ENCODE results near the gene USP33. TPM values are rescaled to one million over a fixed set of nuclear protein-coding genes. Genes with fewer than 3 reads are reported as not detected.

The USP33 gene
- total RNA-seq, 6 experiments from 2014 or later: 44.0 to 55.6 (median 50.5) TPM

DNA sequence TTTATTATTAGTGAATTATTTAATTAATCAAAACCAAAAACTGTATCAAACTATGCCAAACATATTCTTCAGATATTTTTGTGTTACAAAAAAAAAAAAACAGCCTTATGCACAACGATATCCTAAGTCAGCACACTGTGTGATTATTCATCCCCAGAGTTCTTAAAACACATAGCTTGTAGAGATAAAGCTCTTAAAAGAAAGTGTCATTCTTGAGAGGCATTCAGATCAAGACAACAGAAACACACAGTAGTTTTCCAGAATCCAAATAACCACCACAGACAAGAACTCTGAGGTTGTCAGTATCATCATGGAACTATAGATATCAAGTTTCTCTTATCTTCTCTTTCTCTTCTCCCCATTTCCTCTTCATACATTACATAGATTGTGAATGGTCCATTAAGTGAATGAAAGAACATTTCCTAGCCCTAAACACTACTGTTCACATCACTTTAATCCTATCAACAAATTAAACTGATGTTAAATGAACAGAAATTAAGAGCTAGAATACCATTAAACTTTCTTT is 90.7 kb downstream of the USP33 start:
- Mint-ChIP-seq H3K9me3 (no peaks in the 10 kb centered on the region), H3K27me3 (ENCODE audit: insufficient read depth) (no peaks in the 10 kb centered on the region; the same call in 1 of the 2 replicates), H3K36me3 (ENCODE audit: low read depth) (no peaks in the 10 kb centered on the region), H3K4me3 (no peak overlapping the region), H3K27ac (peak overlapping the region; percentile 28; the same call in 1 of the 2 replicates), H3K4me1 (ENCODE audit: low read depth) (peaks cover 72% of the 10 kb centered on the region)
- TF ChIP-seq, protein P1, sequence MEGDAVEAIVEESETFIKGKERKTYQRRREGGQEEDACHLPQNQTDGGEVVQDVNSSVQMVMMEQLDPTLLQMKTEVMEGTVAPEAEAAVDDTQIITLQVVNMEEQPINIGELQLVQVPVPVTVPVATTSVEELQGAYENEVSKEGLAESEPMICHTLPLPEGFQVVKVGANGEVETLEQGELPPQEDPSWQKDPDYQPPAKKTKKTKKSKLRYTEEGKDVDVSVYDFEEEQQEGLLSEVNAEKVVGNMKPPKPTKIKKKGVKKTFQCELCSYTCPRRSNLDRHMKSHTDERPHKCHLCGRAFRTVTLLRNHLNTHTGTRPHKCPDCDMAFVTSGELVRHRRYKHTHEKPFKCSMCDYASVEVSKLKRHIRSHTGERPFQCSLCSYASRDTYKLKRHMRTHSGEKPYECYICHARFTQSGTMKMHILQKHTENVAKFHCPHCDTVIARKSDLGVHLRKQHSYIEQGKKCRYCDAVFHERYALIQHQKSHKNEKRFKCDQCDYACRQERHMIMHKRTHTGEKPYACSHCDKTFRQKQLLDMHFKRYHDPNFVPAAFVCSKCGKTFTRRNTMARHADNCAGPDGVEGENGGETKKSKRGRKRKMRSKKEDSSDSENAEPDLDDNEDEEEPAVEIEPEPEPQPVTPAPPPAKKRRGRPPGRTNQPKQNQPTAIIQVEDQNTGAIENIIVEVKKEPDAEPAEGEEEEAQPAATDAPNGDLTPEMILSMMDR (IDR thresholded peaks at IDR 0.05): no peak
- no peak for DNase-seq

DNA sequence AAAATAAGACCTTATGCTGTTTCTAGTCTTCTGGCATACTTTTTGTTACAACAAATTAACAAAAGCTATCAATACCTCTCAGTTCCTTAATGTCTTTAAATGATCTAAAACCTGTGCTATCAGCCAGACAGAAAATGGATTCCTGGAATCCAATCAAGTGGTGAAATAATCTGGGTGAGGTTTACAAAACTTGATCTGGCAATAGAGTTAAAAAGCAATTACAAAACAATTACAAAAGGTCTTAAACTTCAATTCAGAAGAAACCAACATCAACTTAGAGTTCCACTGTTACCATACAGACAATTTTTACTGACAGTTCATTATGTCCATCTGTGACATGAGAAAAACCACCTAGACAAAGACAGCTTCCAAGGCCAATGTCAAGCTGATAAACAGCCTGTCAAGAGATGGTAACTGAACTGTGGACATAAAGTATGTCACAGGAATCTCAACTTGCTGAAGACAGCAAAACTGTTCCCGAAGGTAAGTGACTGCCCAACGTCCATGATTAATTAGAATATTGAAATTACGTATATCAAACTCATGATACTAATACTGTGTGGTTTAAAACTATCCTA is 94.6 kb downstream of the USP33 start:
- no peak for DNase-seq
- Mint-ChIP-seq H3K4me1 (ENCODE audit: low read depth) (peaks cover 44% of the 10 kb centered on the region), H3K9me3 (no peaks in the 10 kb centered on the region), H3K4me3 (no peak overlapping the region), H3K36me3 (ENCODE audit: low read depth) (peaks cover 5% of the 10 kb centered on the region), H3K27ac (no peak overlapping the region), H3K27me3 (ENCODE audit: insufficient read depth) (no peaks in the 10 kb centered on the region; the same call in 1 of the 2 replicates)
- TF ChIP-seq, protein P1 (IDR thresholded peaks at IDR 0.05): no peak

DNA sequence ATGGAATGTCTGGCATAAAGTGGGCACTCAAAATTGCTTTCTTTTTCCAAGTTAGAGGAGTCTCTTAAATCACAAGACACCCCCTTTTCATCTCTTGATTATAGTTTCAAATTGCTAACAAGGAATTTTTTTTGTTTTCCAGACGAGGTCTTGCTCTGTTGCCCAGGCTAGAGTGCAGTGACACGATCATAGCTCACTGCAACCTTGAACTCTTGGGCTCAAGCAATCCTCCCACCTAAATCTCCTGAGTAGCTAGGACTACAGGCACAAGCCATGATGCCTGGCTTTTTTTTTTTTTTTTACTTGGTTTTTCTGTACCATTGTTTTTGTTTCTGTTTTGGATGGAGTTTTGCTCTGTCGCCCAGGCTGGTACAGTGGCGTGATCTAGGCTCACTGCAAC is 98.0 kb downstream of the USP33 start:
- TF ChIP-seq, protein P1 (IDR thresholded peaks at IDR 0.05): no peak
- Mint-ChIP-seq H3K27me3 (ENCODE audit: insufficient read depth) (no peaks in the 10 kb centered on the region), H3K4me3 (no peak overlapping the region), H3K27ac (no peak overlapping the region), H3K4me1 (ENCODE audit: low read depth) (peaks cover 29% of the 10 kb centered on the region), H3K9me3 (no peaks in the 10 kb centered on the region), H3K36me3 (ENCODE audit: low read depth) (peaks cover 5% of the 10 kb centered on the region)
- no peak for DNase-seq

DNA sequence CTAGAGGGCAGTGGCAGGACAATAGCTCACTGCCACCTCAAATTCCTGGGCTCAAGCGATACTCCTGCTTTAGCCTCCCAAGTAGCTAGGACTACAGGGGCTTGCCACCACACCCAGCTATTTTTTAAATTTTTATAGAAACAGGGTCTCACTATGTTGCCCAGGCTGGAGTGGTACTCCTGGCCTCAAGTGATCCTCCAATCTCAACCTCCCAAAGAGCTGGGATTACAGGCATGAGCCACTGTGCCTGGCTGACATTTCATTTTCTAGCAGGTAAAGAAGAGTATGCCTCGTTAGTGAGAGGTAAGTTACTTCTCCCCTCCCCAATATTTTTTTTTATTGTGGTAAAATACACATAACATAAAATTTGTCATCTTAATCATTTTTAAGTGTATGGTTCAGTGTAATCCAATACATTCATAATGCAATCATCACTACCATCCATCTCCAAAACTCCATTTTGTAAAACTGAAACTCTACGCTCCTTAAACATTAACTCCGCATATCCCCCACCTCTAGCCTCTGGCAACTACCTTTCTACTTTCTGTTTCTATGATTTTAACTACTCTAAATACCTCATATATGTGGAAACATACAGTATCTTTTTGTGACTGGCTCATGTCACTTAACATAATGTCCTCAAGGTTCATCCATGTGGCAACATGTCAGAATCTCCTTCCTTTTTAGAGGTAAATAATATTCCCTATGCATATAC is 99.6 kb downstream of the USP33 start:
- Mint-ChIP-seq H3K27me3 (ENCODE audit: insufficient read depth) (no peaks in the 10 kb centered on the region), H3K36me3 (ENCODE audit: low read depth) (peaks cover 10% of the 10 kb centered on the region), H3K4me1 (ENCODE audit: low read depth) (peaks cover 40% of the 10 kb centered on the region), H3K9me3 (no peaks in the 10 kb centered on the region), H3K27ac (no peak overlapping the region), H3K4me3 (no peak overlapping the region)
- TF ChIP-seq, protein P1 (IDR thresholded peaks at IDR 0.05): no peak
- DNase-seq: no peak

DNA sequence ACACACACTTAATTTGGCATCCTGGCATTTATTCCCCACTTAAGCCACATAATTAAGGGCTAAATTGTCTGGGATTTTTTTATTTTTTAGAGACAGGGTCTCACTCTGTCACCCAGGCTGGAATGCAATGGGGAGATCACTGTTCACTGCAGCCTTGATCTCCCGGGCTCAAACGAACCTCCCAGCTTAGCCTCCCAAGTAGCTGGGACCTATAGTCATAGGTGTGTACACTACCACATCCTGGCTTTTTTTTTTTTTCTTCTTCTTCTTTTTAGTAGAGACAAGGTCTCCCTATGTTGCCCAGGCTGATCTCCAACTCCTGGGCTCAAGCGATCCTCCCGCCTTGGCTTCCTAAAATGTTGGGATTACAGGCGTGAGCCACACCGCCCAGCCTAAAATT is 101.4 kb downstream of the USP33 start:
- Mint-ChIP-seq H3K4me3 (no peak overlapping the region), H3K27me3 (ENCODE audit: insufficient read depth) (no peaks in the 10 kb centered on the region), H3K27ac (no peak overlapping the region), H3K4me1 (ENCODE audit: low read depth) (peaks cover 30% of the 10 kb centered on the region), H3K9me3 (no peaks in the 10 kb centered on the region), H3K36me3 (ENCODE audit: low read depth) (peaks cover 8% of the 10 kb centered on the region)
- DNase-seq: no peak
- TF ChIP-seq, protein P1 (IDR thresholded peaks at IDR 0.05): no peak

Data from HFFc6 (cell line).